ENCODE results near the gene HBS1L. TPM values are rescaled to one million over a fixed set of nuclear protein-coding genes. Genes with fewer than 3 reads are reported as not detected.

The HBS1L gene
- total RNA-seq, 1 experiment from 2014 or later: 89.4 TPM

DNA sequence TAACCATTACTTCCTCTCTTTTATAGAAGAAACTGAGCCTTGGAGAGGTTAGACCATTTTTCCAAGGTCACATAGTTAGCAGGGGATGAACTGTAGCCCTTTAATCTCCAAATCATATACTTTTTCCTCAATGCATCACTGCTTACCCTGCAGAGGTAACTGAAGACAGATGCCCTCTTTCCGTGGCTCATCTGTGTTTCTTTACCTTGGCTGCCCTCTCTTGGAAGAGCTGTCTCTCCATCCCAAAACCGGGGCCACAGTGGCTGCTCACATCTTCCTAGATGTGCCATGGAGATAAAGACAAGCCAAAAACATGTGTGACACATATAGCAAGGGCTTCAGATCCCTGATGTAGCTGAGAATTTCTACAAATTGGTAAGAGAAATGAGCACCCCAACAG lies 104.1 kb downstream of the HBS1L start:
- ChIA-PET POLR2A (no interaction called here), RAD21 (ENCODE audit: low non-redundant PET in 1 of 2, low total read pairs in 2 of 2, uncharacterized antibody in 2 of 2, unreplicated experiment in 2 of 2) (no interaction called here), CTCF (interaction anchor here (4.8 kb wide), 1 partner anchor 10 kb away, joined by 28 read pairs; no protein-coding TSS in a partner anchor)
- no peaks in the 10 kb centered on the region for H3K36me3 ChIP-seq (ENCODE audit: control insufficient read depth in 1 of 2, insufficient read depth in 2 of 2, low read length in 2 of 2)
- DNase-seq (ENCODE audit: low read depth, low spot score) (no peak), ATAC-seq (no peak)
- H4K20me1 ChIP-seq (ENCODE audit: insufficient read depth): no peaks in the 10 kb centered on the region
- no peaks in the 10 kb centered on the region for H3K79me2 ChIP-seq (ENCODE audit: insufficient read depth, low read length)
- no TSS peak for BruUV-seq (replicated peaks)
- no peak overlapping the region for H2AFZ ChIP-seq (ENCODE audit: low read depth, low read length, poor library complexity, severe bottlenecking)
- H3K9ac ChIP-seq (ENCODE audit: low read length): no peak overlapping the region
- H3K4me2 ChIP-seq (ENCODE audit: low read length): no peak overlapping the region
- no peaks in the 10 kb centered on the region; a peak in 1 of 4 replicates for H3K4me1 ChIP-seq (ENCODE audit: control insufficient read depth in 1 of 2, insufficient read depth in 2 of 2, low read length in 2 of 2)
- H3K9me3 ChIP-seq (ENCODE audit: control insufficient read depth in 1 of 2, insufficient read depth in 1 of 2, low read depth in 1 of 2, low read length in 2 of 2): no peaks in the 10 kb centered on the region; a peak in 1 of 4 replicates
- intact Hi-C loops (cut with micrococcal nuclease): no loop called here
- no peaks in the 10 kb centered on the region for H3K9me2 ChIP-seq (ENCODE audit: insufficient read depth)
- TF ChIP-seq RAD21 (IDR thresholded peaks at IDR 0.05; ENCODE audit: low read depth) (no peak), JUND (IDR thresholded peaks at IDR 0.05) (no peak), EGR1 (IDR thresholded peaks at IDR 0.05; ENCODE audit: low read depth) (no peak), FOSL1 (IDR thresholded peaks at IDR 0.05; ENCODE audit: low read depth) (no peak), EZH2 (IDR thresholded peaks at IDR 0.05) (no peak), SRF (IDR thresholded peaks at IDR 0.05; ENCODE audit: low read depth) (no peak), CBX3 (IDR thresholded peaks at IDR 0.05; ENCODE audit: low read depth) (no peak), YY1 (IDR thresholded peaks at IDR 0.05; ENCODE audit: extremely low read depth, insufficient replicate concordance, low read depth, low read length) (no peak), SP1 (IDR thresholded peaks at IDR 0.05; ENCODE audit: low read depth) (no peak), TCF7L2 (IDR thresholded peaks at IDR 0.05; ENCODE audit: borderline replicate concordance, extremely low read depth, insufficient read depth, insufficient read length) (no peak), POLR2AphosphoS5 (IDR thresholded peaks at IDR 0.05; ENCODE audit: low read depth, low read length) (no peak), EZH2phosphoT487 (IDR thresholded peaks at IDR 0.05; ENCODE audit: borderline replicate concordance) (no peak), POLR2A (IDR thresholded peaks at IDR 0.05; ENCODE audit: borderline replicate concordance, extremely low read depth, insufficient read depth, insufficient read length) (no peak)
- TF ChIP-seq, protein P1, sequence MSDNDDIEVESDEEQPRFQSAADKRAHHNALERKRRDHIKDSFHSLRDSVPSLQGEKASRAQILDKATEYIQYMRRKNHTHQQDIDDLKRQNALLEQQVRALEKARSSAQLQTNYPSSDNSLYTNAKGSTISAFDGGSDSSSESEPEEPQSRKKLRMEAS (IDR thresholded peaks at IDR 0.05): no peak
- TF ChIP-seq, protein P2, sequence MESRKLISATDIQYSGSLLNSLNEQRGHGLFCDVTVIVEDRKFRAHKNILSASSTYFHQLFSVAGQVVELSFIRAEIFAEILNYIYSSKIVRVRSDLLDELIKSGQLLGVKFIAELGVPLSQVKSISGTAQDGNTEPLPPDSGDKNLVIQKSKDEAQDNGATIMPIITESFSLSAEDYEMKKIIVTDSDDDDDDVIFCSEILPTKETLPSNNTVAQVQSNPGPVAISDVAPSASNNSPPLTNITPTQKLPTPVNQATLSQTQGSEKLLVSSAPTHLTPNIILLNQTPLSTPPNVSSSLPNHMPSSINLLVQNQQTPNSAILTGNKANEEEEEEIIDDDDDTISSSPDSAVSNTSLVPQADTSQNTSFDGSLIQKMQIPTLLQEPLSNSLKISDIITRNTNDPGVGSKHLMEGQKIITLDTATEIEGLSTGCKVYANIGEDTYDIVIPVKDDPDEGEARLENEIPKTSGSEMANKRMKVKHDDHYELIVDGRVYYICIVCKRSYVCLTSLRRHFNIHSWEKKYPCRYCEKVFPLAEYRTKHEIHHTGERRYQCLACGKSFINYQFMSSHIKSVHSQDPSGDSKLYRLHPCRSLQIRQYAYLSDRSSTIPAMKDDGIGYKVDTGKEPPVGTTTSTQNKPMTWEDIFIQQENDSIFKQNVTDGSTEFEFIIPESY (IDR thresholded peaks at IDR 0.05; ENCODE audit: extremely low read depth, insufficient replicate concordance, low read length): no peak
- TF ChIP-seq, protein P3, sequence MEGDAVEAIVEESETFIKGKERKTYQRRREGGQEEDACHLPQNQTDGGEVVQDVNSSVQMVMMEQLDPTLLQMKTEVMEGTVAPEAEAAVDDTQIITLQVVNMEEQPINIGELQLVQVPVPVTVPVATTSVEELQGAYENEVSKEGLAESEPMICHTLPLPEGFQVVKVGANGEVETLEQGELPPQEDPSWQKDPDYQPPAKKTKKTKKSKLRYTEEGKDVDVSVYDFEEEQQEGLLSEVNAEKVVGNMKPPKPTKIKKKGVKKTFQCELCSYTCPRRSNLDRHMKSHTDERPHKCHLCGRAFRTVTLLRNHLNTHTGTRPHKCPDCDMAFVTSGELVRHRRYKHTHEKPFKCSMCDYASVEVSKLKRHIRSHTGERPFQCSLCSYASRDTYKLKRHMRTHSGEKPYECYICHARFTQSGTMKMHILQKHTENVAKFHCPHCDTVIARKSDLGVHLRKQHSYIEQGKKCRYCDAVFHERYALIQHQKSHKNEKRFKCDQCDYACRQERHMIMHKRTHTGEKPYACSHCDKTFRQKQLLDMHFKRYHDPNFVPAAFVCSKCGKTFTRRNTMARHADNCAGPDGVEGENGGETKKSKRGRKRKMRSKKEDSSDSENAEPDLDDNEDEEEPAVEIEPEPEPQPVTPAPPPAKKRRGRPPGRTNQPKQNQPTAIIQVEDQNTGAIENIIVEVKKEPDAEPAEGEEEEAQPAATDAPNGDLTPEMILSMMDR (IDR thresholded peaks at IDR 0.05 in 2 of 3, conservative IDR thresholded peaks at IDR 0.05 in 1 of 3; ENCODE audit: borderline replicate concordance in 1 of 3, insufficient read depth in 1 of 3, low read depth in 2 of 3, low read length in 2 of 3): no peak
- H3K27ac ChIP-seq (ENCODE audit: low read depth, low read length): no peak overlapping the region
- H3K27me3 ChIP-seq (ENCODE audit: insufficient read depth, low read length): no peaks in the 10 kb centered on the region
- no peak overlapping the region for H3K4me3 ChIP-seq (replicated peaks in 1 of 2; ENCODE audit: low read depth in 1 of 2, low read length in 2 of 2)
